ENCODE measurements around the gene CDC42SE1.

- TF ChIP-seq CTCF (IDR thresholded peaks at IDR 0.05; ENCODE audit: low read depth, low read length) = no peak
- no peak for TF ChIP-seq POLR2A (IDR thresholded peaks at IDR 0.05; ENCODE audit: extremely low read depth, insufficient read length)
- no peak for TF ChIP-seq MAX (IDR thresholded peaks at IDR 0.05; ENCODE audit: low read depth, low read length)
Measured at GRCh38 chr1:151001602-151002001, 57.8 kb downstream of the CDC42SE1 start.

Measured in NB4 (cell line).